Mesothelial cell of epicardium (in vitro differentiated cells): ENCODE results near the gene PEX5L. TPM values are rescaled to one million over a fixed set of nuclear protein-coding genes. Genes with fewer than 3 reads are reported as not detected.

Experiments used
- DNase-seq, 2 experiments: peaks; one replicate each; pipeline ENCODE4 v3.0.0; 2021; ENCODE audit warnings: low spot score in 2 of 2; ENCODE audit not compliant: unreplicated experiment in 2 of 2
- H3K27ac Mint-ChIP-seq: 2 replicates; pipeline ENCODE4 v1.8.0; 2021; ENCODE audit warnings: mixed read lengths
- H3K27me3 Mint-ChIP-seq: 2 replicates; pipeline ENCODE4 v1.8.0; 2021; ENCODE audit warnings: low read depth, mixed read lengths
- H3K36me3 Mint-ChIP-seq: 2 replicates; pipeline ENCODE4 v1.8.0; 2021; ENCODE audit warnings: mixed read lengths
- H3K4me1 Mint-ChIP-seq: 2 replicates; pipeline ENCODE4 v1.8.0; 2021; ENCODE audit warnings: mixed read lengths
- H3K4me3 Mint-ChIP-seq: 2 replicates; pipeline ENCODE4 v1.8.0; 2021; ENCODE audit warnings: mild to moderate bottlenecking, moderate library complexity, mixed read lengths
- H3K9me3 Mint-ChIP-seq: 2 replicates; pipeline ENCODE4 v1.8.0; 2021; ENCODE audit warnings: mixed read lengths
- total RNA-seq: library from RNA; stranded (reverse); gene quantifications from 3 replicates; pipeline ENCODE4 v1.2.1, GENCODE V29; 2021
- TF ChIP-seq, protein P1 (sequence below): fragments of 200-600 bp; sonication (generic); IDR thresholded peaks from one replicate; pipeline ENCODE4 v1.5.0; 2021; ENCODE audit warnings: antibody characterized with exemption; ENCODE audit not compliant: unreplicated experiment

PEX5L gene
- total RNA-seq, 1 donor from 2014 or later = 0.04 TPM

DNA sequence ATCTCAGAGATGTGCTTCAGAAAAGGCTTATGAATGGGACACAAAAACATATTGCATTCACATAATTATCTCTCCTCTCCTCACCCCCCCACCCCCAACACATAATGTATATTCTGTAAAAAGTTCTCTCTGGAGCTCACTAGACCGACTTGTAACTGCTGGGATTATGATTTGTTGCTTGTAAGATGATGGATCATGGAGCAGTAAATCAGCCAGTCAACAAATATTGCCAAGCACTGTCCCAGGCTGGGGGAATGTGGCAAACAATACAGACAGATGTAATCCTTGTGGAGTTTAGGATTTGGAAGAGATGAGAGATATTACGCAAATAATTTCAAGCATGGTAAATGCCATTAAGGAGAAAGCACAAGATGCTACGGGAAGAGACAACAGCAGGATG lies 114.8 kb downstream of the PEX5L start:
- DNase-seq = no peak
- Mint-ChIP-seq H3K27ac (no peak overlapping the region), H3K4me3 (no peak overlapping the region), H3K36me3 (no peaks in the 10 kb centered on the region), H3K9me3 (no peaks in the 10 kb centered on the region), H3K4me1 (no peaks in the 10 kb centered on the region), H3K27me3 (peaks cover 18% of the 10 kb centered on the region)
- TF ChIP-seq, protein P1, sequence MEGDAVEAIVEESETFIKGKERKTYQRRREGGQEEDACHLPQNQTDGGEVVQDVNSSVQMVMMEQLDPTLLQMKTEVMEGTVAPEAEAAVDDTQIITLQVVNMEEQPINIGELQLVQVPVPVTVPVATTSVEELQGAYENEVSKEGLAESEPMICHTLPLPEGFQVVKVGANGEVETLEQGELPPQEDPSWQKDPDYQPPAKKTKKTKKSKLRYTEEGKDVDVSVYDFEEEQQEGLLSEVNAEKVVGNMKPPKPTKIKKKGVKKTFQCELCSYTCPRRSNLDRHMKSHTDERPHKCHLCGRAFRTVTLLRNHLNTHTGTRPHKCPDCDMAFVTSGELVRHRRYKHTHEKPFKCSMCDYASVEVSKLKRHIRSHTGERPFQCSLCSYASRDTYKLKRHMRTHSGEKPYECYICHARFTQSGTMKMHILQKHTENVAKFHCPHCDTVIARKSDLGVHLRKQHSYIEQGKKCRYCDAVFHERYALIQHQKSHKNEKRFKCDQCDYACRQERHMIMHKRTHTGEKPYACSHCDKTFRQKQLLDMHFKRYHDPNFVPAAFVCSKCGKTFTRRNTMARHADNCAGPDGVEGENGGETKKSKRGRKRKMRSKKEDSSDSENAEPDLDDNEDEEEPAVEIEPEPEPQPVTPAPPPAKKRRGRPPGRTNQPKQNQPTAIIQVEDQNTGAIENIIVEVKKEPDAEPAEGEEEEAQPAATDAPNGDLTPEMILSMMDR = no peak

DNA sequence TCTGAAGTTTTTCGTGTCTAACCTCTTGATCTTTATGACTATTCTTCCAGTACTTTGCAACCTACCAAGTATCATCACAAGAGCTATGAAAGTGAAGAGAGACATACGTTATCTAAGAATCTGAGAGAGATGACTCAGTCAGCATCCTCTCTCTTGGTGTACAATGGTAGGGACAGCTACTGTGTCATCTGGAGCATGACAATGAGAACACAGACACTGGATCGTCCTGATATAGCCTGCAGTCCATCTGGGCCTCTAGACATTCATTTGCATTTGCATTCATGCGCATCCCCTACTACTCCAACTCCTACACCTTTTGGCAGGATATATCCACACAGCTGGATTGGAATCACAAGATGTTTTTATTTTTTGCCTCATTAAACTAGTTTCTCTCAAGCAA lies 115.2 kb downstream of the PEX5L start:
- no peak overlapping the region for H3K27ac Mint-ChIP-seq
- no peak for DNase-seq
- no peaks in the 10 kb centered on the region for H3K36me3 Mint-ChIP-seq
- peaks cover 17% of the 10 kb centered on the region for H3K27me3 Mint-ChIP-seq
- no peaks in the 10 kb centered on the region for H3K9me3 Mint-ChIP-seq
- H3K4me1 Mint-ChIP-seq = no peaks in the 10 kb centered on the region
- H3K4me3 Mint-ChIP-seq = no peak overlapping the region
- TF ChIP-seq, protein P1 = no peak

DNA sequence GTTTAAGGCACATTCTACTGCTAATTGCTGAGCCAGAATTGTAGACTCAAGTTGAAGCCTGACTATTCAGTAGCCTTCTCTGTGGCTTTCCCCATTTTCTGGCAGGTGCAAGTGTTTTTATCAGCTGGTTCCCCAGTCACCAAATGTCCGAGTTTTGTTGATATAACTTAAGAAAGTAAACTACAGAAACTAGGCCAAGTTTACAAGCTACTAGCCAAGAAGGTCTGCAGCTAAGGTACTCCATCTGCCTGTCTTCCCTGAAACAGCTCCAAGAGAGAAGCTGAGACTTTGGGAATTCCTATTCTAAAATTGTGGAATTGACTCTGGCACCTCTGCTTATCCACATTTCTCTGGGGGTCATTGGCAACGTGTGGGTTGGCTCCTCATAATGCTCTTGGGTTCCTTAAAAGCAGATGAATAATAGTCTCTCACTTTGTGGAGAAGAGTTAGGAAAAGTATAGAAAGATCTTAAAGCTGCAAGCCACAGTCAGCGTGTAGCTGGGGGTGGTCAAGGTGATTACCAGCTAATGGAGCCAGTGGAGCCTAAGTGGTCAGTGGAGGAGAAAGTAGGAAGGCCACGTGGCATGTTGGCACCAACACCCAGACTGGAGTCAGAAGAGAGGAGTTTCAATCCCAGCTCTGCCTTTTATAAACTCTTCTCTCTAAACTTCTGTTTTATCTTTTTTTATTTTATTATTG lies 128.8 kb downstream of the PEX5L start:
- TF ChIP-seq, protein P1 = no peak
- no peak overlapping the region for H3K27ac Mint-ChIP-seq
- no peaks in the 10 kb centered on the region for H3K36me3 Mint-ChIP-seq
- peaks cover 14% of the 10 kb centered on the region for H3K27me3 Mint-ChIP-seq
- no peaks in the 10 kb centered on the region for H3K9me3 Mint-ChIP-seq
- peaks cover 2% of the 10 kb centered on the region for H3K4me1 Mint-ChIP-seq
- DNase-seq = no peak
- H3K4me3 Mint-ChIP-seq = no peak overlapping the region

DNA sequence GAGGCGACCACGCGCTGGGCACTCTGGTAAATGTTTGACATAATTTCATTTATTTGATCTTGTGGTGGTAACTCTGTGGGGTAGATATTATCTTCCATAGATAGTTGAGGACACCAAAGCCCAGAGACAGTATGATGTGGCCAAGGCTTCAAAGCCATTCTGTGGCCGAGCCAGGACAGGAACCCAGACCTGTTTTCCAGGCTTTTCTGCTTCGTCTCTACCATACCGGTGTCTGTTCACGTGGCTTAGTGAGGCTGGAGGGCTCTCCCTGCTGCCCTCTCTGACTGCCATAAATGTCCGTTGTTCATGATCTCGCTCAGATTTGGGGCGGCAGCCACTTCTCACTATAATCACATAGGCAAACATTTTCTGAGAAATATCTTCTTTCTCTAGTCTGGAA lies 134.7 kb downstream of the PEX5L start:
- no peaks in the 10 kb centered on the region for H3K4me1 Mint-ChIP-seq

DNA sequence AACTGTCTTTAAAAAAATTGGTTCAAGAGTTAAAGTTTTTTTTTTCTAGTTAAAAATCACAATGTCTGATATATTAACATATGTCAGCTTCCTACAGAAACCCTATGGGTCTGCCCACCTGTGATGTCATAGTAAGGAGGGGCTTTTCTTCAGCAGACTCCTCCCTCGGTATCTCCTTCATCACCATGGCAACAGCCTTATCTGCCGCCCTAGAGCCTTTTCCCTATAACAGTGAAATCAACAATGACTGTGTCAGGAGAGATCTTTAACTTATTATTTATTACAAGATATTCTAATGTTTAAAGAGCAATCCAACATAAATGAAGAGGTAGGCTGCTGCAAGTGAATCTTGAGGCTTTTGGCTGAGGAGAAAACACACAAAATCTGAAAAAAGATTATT lies 138.7 kb downstream of the PEX5L start:
- Mint-ChIP-seq H3K4me3 (no peak overlapping the region), H3K4me1 (no peaks in the 10 kb centered on the region), H3K9me3 (no peaks in the 10 kb centered on the region), H3K27ac (no peak overlapping the region), H3K27me3 (peaks cover 9% of the 10 kb centered on the region), H3K36me3 (no peaks in the 10 kb centered on the region)
- TF ChIP-seq, protein P1 = no peak
- DNase-seq = no peak

More for the DNA sequence above, 134.7 kb downstream of the PEX5L start:
- Mint-ChIP-seq H3K9me3 (no peaks in the 10 kb centered on the region), H3K27me3 (peaks cover 11% of the 10 kb centered on the region), H3K27ac (no peak overlapping the region), H3K36me3 (no peaks in the 10 kb centered on the region), H3K4me3 (no peak overlapping the region)
- TF ChIP-seq, protein P1 = no peak
- DNase-seq = no peak
